K562 (cell line): ENCODE results near the gene AFF3. TPM values are rescaled to one million over a fixed set of nuclear protein-coding genes. Genes with fewer than 3 reads are reported as not detected.

Source experiments
- polyA plus RNA-seq, 8 experiments: library from polyadenylated mRNA; depleted of rRNA in 4 of 8; stranded (reverse) in 5 of 8; unstranded in 3 of 8; fragments of >200 nt; fragmentation: Nextera tagmentation in 2 of 8; fragmentation: Illumina TruSeq in 1 of 8; extraction: Ambion mirVana in 2 of 8; extraction: Trizol in 1 of 8; gene quantifications; 2 replicates each; pipeline versions ENCODE4 v1.2.1 to v1.2.3, GENCODE V29; 2011 to 2014; ENCODE audit warnings: inconsistent platforms in 1 of 8, missing spikeins in 1 of 8
- total RNA-seq, 7 experiments: library from RNA; depleted of rRNA in 6 of 7; stranded (reverse); fragments of >200 nt in 6 of 7; fragmentation: Illumina TruSeq in 2 of 7; extraction: Trizol in 2 of 7; gene quantifications; 2 replicates each; pipeline versions ENCODE4 v1.2.1 to v1.2.3, GENCODE V29; 2011 to 2021; ENCODE audit warnings: low replicate concordance in 1 of 7
- TF ChIP-seq, protein P1 (sequence below): fragments of 450-650 bp; IDR thresholded peaks from 2 replicates; pipeline ENCODE4 v1.6.1; 2016; ENCODE audit warnings: mild to moderate bottlenecking, moderate library complexity

AFF3 gene
- total and polyA plus RNA-seq, 9 of the 15 experiments (the other 6 are each of a cell fraction or from before 2014, with no cell fraction given) = 0.02 to 0.11 TPM; not detected in 7

DNA sequence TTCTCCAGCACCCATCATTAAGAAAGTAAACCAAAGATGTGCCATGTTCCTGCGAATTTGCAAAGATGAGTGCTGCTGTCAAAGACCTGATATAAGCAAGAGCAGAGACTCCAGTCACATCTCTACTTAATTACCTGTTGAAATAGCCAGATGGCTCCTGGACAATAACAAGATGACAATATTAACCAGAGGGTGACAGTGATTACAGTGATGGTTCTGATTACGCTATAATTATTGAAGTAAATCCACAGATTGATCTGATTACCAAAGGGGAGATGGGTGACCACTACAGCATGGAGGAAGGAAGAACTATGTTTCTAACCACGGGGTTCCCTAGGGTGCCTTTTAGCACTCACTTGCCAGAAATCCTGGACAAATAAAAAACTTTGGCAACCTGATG lies 36.5 kb upstream of the AFF3 start (continued):
- TF ChIP-seq, protein P1, sequence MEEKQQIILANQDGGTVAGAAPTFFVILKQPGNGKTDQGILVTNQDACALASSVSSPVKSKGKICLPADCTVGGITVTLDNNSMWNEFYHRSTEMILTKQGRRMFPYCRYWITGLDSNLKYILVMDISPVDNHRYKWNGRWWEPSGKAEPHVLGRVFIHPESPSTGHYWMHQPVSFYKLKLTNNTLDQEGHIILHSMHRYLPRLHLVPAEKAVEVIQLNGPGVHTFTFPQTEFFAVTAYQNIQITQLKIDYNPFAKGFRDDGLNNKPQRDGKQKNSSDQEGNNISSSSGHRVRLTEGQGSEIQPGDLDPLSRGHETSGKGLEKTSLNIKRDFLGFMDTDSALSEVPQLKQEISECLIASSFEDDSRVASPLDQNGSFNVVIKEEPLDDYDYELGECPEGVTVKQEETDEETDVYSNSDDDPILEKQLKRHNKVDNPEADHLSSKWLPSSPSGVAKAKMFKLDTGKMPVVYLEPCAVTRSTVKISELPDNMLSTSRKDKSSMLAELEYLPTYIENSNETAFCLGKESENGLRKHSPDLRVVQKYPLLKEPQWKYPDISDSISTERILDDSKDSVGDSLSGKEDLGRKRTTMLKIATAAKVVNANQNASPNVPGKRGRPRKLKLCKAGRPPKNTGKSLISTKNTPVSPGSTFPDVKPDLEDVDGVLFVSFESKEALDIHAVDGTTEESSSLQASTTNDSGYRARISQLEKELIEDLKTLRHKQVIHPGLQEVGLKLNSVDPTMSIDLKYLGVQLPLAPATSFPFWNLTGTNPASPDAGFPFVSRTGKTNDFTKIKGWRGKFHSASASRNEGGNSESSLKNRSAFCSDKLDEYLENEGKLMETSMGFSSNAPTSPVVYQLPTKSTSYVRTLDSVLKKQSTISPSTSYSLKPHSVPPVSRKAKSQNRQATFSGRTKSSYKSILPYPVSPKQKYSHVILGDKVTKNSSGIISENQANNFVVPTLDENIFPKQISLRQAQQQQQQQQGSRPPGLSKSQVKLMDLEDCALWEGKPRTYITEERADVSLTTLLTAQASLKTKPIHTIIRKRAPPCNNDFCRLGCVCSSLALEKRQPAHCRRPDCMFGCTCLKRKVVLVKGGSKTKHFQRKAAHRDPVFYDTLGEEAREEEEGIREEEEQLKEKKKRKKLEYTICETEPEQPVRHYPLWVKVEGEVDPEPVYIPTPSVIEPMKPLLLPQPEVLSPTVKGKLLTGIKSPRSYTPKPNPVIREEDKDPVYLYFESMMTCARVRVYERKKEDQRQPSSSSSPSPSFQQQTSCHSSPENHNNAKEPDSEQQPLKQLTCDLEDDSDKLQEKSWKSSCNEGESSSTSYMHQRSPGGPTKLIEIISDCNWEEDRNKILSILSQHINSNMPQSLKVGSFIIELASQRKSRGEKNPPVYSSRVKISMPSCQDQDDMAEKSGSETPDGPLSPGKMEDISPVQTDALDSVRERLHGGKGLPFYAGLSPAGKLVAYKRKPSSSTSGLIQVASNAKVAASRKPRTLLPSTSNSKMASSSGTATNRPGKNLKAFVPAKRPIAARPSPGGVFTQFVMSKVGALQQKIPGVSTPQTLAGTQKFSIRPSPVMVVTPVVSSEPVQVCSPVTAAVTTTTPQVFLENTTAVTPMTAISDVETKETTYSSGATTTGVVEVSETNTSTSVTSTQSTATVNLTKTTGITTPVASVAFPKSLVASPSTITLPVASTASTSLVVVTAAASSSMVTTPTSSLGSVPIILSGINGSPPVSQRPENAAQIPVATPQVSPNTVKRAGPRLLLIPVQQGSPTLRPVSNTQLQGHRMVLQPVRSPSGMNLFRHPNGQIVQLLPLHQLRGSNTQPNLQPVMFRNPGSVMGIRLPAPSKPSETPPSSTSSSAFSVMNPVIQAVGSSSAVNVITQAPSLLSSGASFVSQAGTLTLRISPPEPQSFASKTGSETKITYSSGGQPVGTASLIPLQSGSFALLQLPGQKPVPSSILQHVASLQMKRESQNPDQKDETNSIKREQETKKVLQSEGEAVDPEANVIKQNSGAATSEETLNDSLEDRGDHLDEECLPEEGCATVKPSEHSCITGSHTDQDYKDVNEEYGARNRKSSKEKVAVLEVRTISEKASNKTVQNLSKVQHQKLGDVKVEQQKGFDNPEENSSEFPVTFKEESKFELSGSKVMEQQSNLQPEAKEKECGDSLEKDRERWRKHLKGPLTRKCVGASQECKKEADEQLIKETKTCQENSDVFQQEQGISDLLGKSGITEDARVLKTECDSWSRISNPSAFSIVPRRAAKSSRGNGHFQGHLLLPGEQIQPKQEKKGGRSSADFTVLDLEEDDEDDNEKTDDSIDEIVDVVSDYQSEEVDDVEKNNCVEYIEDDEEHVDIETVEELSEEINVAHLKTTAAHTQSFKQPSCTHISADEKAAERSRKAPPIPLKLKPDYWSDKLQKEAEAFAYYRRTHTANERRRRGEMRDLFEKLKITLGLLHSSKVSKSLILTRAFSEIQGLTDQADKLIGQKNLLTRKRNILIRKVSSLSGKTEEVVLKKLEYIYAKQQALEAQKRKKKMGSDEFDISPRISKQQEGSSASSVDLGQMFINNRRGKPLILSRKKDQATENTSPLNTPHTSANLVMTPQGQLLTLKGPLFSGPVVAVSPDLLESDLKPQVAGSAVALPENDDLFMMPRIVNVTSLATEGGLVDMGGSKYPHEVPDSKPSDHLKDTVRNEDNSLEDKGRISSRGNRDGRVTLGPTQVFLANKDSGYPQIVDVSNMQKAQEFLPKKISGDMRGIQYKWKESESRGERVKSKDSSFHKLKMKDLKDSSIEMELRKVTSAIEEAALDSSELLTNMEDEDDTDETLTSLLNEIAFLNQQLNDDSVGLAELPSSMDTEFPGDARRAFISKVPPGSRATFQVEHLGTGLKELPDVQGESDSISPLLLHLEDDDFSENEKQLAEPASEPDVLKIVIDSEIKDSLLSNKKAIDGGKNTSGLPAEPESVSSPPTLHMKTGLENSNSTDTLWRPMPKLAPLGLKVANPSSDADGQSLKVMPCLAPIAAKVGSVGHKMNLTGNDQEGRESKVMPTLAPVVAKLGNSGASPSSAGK = no peak
